Activated CD4-positive, alpha-beta T cell treated with anti-CD3 and anti-CD28 coated beads for 48 hours (primary cell): ENCODE data around the gene INPP5J.
A peak's percentile ranks its signal among the peaks of the same experiment; 100 is the strongest.
"Not testable (repeated sequence)": the region's sequence is repeated elsewhere in the genome, so short reads cannot be mapped to it uniquely, and the experiment has no call there.

Experiments
- DNase-seq: peaks from one replicate; pipeline ENCODE4 v3.0.0-alpha.2; 2020

Gene INPP5J

DNA sequence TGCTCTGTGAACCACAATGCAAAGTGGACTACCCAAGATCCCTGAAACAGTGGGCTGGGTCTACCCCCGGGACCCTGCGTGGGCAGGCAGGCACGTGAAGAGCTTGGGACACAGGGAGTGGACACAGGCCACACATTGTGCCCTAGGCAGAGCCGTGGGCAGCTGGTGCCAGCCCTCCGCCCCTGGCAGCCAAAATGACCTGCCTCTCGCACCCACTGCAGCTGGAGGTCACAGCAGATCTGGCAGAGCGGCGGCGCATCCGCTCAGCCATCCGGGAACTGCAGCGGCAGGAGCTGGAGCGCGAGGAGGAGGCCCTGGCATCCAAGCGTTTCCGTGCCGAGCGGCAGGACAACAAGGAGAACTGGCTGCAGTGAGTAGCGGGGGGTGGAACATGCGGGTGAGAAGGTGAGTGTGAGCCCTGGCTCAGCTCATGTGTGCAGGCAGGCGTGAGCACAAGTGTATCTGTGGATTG is 35.0 kb upstream of the INPP5J start:
- DNase-seq = no peak

DNA sequence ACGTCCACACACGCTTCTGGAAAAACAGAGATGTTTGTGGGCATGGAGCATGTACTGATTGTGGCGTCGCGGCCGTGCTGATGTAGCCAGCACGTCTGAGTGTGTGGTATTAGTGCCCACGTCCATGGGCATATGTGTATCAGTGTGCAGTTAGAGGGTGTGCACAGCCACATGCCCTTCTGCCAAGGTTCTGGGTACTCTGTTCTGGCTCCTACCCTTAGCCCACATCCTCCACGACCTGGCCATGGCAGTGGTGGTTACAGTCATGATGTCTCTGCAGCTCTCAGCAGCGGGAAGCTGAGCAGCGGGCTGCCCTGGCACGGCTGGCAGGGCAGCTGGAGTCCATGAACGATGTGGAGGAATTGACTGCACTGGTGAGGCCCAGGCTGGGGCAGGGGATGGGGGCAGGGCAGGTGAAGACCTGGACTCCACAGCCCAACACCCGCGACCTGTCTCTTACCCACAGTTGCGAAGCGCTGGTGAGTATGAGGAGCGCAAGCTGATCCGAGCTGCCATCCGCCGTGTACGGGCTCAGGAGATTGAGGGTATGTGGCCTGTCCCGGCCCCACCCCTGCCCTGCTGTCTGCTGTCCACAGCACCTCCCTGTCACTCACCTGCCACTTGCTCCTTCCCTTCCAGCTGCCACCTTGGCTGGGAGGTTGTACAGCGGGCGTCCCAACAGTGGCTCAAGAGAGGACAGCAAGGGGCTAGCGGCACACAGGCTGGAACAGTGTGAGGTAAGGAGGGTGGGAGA is 34.4 kb upstream of the INPP5J start:
- DNase-seq = no peak

DNA sequence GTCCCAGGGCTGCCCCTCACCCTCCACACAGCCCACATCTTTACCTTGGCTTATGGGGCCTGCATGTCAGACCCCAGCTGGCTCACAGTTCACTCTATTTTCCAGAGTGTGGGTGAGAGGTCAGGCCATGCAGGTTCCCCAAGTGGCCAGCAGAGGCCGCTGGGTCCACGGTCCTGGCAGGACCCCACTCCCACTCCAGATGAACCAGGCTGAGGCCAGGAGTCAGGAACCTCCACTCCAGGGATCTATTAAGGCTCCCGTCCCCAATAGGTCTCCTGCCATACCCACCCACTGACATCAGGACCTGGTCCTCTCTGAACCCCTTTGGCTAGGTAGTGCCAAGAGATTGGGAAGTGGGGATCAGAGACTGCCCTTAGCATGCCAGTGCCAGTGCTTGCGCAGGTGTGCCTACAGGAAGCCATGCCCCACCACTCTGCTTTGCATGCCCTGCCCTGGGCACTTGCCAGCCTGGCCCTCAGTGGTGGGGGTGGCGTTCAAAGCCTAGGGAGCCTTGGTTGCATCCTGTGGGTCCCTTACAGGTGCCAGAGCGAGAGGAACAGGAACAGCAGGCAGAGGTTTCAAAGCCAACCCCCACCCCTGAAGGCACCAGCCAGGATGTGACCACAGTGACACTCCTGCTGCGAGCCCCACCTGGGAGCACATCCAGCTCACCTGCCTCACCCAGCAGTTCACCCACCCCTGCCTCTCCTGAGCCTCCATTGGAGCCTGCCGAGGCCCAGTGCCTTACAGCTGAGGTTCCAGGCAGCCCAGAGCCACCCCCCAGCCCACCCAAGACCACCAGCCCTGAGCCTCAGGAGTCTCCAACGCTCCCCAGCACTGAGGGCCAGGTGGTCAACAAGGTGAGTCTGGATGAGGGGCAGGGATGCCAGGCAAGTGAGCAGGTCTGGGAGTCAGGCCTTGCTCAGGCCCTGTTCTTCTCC is 33.3 kb upstream of the INPP5J start:
- peak; percentile 45 for DNase-seq

GRCh38 chr22:31090217-31091085 is 32.3 kb upstream of the INPP5J start:
- DNase-seq = no peak

DNA sequence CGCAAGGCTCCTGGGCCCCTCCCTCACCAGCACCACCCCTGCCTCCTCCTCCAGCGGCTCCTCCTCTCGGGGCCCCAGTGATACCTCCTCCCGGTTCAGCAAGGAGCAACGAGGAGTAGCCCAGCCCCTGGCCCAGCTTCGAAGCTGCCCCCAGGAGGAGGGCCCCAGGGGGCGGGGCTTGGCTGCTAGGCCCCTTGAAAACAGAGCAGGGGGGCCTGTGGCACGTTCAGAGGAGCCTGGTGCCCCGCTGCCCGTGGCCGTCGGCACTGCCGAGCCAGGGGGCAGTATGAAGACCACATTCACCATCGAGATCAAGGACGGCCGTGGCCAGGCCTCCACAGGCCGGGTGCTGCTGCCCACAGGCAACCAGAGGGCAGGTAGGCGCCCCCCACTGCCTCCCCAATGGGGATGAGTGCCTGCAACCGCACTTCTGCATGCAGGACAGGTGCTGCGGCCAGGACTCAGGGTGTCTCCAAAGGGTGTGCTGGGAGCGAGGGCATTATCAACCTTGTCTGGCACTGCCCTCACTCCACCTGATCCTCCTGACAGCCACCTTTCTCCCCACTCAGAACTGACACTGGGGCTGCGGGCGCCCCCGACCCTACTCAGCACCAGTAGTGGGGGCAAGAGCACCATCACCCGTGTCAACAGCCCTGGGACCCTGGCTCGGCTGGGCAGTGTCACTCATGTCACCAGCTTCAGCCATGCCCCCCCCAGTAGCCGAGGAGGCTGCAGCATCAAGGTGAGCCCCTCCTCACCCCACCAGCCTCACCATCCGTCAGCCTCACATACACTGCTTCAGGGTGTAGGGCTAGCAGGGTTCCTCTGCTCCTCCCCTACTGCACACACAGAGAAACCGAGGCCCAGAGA is 31.4 kb upstream of the INPP5J start:
- no peak for DNase-seq

- no peak for DNase-seq
Observed at GRCh38 chr22:31092161-31092560, 30.6 kb upstream of the INPP5J start.

DNA sequence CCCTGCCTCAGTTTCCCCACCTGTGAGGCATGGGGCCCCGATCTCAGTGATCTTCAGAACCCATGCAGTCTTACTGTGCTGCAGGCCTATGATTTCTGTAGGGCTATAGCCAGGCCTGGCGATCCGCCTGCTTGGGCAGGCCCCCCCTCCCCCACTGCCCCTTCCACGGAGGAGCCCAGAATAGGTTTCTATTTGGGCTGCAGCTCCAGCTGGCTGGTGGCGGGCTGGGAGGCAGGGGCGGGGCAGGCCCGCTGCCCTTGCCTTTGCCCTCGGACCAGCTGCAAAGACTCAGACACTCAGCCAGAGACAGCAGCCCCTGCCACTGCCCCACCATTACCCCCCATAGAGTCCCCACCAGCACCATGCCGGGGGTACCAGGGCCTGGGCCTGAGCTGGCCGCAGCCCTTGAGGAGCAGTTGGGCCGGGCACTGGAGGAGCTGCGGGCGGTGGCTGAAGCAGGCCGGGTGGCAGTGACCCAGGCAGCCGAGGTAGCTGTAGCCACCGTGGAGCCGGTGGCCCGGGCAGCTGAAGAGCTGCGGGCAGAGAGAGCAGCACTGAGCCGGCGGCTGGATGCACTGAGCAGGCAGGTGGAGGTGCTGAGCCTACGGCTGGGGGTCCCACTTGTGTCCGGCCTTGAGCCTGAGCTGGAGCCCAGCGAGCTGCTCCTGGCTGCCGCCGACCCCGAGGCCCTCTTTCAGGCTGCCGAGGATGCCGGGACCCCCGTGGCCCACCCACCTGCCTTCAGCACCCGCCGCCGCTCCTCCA is 29.5 kb upstream of the INPP5J start:
- DNase-seq = no peak

GRCh38 chr22:31094021-31094551 is 28.7 kb upstream of the INPP5J start:
- no peak for DNase-seq

DNA sequence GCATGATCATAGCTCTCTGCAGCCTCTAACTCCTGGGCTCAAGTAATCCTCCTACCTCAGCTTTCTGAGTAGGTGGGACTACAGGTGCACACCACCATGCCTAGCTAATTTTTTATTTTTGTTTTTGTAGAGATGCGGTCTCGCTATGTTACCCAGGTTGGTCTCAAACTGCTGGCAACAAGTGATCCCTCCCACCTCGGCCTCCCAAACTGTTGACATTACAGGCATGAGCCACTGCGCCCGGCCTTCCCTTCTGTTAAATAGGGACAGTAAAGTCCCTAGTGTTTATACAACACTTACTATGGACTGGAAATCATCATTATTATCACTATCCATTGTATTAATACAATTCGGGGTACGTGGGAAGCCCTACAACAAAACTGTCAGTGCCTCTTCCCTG is 28.0 kb upstream of the INPP5J start:
- DNase-seq = no peak

DNA sequence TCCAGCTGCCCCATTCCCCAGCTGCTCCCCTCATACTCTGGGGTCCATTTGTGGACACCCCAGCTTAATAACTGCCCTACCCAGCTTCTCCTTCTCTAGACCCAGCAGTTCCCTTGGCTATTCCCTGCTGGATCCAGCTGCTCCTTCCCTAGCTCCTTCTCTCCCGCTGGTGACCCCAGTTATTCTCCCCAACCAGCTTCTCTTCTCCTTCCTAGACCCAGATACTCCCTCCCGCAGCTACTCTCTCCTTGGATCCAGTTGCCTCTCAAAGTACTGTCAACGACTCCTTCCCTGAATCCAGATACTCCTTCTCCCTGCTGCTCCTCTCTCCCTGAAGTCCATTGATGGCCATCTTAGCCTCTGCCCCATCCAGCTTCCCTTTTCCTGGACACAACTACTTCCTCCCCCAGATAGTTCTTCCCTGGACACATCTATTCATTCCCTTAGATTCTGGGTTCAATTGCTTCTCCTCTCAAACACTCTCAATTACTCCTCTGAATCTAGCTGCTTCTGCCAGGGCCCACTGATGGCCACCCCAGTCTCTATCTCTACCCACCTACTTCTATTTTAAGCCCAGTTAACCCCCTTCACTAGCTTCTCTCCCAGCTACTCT is 27.0 kb upstream of the INPP5J start:
- DNase-seq = no peak

DNA sequence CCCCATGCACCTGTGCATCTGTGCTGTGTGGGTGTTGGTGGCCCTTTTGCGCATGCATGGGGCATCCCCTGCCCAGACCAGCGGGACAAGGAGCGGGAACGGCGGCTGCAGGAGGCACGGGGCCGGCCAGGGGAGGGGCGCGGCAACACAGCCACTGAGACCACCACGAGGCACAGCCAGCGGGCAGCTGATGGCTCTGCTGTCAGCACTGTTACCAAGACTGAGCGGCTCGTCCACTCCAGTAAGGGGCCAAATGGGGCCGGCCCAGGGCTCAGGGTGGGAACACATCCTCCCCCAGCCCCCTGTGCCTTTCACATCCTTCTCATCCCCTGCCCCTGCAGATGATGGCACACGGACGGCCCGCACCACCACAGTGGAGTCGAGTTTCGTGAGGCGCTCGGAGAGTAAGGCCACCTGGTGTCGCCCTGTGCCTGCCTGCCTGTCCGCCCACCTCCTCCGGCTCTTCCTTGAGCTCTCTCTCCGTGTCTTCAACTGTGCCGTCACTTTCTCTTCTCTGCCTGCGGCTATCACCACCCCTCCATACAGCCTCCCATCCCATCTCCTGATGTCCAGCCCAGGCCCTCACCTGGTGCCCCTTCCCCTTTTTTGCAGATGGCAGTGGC is 26.0 kb upstream of the INPP5J start:
- no peak for DNase-seq

GRCh38 chr22:31097539-31097938 is 25.2 kb upstream of the INPP5J start:
- not testable (repeated sequence) for DNase-seq

DNA sequence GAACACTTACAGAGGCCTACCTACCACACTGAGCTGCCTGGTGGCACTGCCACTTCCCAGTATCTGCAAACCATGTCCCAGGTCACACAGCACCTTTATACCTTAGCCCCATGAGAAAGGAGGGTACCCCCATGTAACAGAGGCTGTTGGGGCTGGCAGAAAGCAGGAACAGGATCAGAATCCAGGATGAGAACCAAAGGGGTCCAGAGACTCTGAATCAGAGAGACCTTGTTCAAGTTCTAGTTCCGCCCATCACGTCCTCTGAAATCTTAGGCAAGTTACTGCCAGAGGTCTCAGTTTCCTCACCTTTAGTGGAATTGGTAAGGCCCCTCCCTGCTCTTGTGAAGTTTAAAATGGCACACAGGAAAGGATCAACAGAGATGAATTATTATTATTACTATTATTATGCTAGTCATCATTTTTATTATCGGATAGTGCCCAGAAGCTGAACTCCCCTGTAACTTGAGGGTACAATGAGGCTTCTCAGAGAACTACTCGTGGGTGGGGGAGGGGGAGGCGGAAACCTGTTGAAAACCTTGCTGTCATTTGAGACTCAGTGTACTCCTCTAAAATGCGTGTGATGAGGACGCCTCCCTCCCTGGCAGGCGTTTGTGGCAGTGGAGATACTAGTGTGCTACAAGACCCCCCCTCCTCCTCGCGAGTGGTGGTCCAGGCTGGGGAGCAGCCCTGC is 24.7 kb upstream of the INPP5J start:
- DNase-seq = no peak

- DNase-seq = no peak
Observed at GRCh38 chr22:31098632-31099110, 24.1 kb upstream of the INPP5J start.

GRCh38 chr22:31099386-31099785 is 23.4 kb upstream of the INPP5J start:
- DNase-seq = no peak

GRCh38 chr22:31099841-31100761 is 22.7 kb upstream of the INPP5J start:
- DNase-seq = no peak

DNA sequence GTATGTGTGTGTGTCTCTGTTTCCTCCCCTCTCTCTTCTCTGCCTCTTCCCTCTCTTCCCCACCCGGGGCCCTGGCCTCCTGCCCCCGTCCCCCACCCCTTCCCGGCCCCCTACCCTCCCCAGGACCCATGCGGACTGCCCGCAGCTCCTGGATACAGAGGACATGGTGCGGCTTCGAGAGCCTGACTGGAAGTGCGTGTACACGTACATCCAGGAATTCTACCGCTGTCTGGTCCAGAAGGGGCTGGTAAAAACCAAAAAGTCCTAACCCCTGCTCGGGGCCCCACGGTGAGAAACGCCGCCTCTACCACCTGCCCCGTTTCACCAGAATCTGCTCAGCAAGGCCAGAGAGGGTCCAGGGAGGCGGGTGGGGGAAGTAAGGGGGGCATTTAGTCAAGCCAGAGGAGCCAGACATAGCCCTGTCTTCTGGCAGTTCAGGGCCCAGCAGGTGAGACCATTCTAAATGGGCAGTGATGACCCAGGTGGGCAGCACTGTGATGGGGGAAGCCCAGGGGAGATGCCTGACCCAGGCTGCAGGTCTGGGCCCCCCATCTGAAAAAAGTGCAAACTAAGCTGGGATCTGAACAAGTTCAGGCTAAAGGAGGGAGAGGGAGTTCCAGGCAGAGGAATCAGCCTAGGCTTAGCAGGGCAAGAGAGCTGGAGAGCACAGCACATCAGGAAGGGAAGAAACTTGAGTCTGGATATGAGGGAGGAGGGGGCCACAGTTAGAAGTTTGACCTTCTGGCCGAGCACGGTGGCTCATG is 21.8 kb upstream of the INPP5J start:
- no peak for DNase-seq
